Bladder microvascular endothelial cell (primary cell): ENCODE results near the gene DDX3X. TPM values are rescaled to one million over a fixed set of nuclear protein-coding genes. Genes with fewer than 3 reads are reported as not detected.

Experiments
- total RNA-seq: library from RNA; depleted of rRNA; stranded (reverse); fragments of >200 nt; gene quantifications from 2 replicates; pipeline ENCODE4 v1.2.3, GENCODE V29; 2014

The DDX3X gene
- total RNA-seq = 192 and 453 TPM in 2 replicates

DNA sequence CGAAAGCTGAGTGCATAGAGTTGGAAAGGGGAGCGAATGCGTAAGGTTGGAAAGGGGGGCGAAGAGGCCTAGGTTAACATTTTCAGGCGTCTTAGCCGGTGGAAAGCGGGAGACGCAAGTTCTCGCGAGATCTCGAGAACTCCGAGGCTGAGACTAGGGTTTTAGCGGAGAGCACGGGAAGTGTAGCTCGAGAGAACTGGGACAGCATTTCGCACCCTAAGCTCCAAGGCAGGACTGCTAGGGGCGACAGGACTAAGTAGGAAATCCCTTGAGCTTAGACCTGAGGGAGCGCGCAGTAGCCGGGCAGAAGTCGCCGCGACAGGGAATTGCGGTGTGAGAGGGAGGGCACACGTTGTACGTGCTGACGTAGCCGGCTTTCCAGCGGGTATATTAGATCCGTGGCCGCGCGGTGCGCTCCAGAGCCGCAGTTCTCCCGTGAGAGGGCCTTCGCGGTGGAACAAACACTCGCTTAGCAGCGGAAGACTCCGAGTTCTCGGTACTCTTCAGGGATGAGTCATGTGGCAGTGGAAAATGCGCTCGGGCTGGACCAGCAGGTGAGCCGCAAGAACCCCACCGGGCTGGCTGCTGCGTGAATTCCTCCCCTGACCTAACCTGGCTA lies at the start of gene DDX3X:
TSS of gene DDX3X (plus strand) at position 419 of the 619 bp plus-strand sequence. CDS start at position 510, 91 bp downstream.

Other genes with a start within 250 kb of the DDX3X start
- gene USP9X, start 248.7 kb upstream of the DDX3X start, total RNA-seq = 80.9 and 211 TPM in 2 replicates
- gene NYX, start 113.2 kb downstream of the DDX3X start, total RNA-seq = not detected in 2 replicates